Renal pelvis (tissue), 4 donors: ENCODE measurements around the gene TRAF3IP1. TPM values are rescaled to one million over a fixed set of nuclear protein-coding genes. Genes with fewer than 3 reads are reported as not detected.

ENCODE experiments used
- DNase-seq: peaks from one replicate; pipeline ENCODE4 v3.0.0-alpha.2; 2013
- polyA plus RNA-seq, 3 donors: library from polyadenylated mRNA; unstranded; fragments of 120-200 nt; gene quantifications; one replicate each; pipeline ENCODE4 v1.2.1, GENCODE V29; 2013; ENCODE audit not compliant: insufficient read length in 3 of 3

TRAF3IP1 gene
- polyA plus RNA-seq, 3 donors: 20.2 to 27.4 (median 20.9) TPM

DNA sequence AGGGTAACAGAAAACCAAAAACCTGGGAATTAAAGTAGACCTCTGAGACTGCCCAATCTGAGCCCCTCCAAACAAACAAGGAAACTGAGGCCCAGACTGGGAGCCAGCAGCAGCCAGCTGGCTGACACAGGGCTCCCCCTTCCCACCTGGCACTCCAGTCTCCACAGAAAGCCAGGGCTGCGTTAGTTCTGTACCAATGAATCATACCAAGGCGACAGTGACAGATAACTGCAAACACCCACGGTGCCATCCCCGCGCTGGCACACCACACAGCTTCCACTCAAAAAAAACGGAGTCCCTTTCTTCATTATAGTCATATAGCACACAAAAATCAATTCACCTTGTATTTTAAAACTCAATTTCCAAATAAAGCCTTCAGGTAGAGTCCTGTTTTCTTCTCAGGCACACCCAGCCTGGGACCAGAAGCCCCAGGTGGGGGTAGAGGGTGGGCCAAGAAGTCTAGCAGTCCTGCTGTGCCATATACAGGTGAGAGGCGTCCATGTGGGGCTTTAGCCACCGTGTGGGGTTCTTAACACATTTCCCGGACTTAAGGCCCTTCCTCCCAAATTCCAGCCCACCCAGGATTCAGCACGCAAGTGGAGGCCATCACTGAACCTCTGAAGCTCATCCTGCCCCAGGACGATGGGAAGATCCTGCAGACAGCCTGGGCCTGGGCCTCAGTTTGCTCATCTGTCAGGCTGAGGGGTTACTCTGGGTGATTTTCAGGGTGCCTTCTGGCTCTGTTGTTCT lies 33.2 kb upstream of the TRAF3IP1 start:
- no peak for DNase-seq

DNA sequence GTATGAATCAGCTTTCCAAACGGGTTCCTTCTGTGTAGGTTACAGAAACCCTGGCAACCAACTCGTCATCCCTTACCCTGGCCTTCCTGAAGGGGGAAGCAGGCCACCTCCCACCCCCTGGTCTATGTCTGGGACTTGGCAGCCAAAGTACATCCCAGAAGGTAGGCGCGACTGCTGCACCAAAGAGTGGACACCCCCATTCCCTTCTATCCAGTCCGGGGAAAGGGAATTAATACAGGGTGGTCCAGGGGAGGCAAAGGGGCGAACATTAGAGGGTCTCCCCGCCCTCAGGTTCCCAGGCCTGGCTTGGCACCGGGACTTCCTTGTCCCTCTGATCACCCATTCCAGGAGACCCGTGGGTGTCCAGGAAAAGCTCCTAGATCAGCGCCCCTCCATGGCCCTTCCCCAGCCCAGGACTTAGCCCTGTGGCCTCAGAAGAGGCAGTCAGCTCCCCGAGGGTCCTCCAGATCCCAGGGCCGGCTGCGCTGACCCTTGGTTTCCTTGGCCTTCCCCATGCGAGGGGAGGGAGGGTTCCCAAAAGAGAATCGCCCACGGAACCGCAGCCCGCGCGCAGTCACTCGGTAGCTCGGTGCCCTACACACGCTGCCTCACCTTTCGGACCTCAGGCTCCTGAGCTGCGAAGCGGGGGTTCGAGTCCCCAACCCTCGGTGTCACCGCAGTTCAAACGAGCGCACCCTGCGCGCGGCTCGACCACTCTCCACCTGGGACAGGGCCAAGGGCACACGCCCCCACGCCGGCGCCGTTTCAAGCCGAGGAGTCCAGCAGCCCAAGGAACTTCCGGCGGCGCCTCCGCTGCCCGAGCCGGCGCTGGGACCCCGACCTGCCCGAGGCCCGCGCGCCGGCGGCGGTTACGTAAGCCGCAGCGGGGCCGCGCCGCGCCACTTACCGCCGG lies 32.3 kb upstream of the TRAF3IP1 start, which contains the start of gene PER2:
Gene PER2 (minus strand): TSS at position 874 of the 913 bp plus-strand sequence. CDS start 10,674 bp downstream, outside the sequence.
- peak; percentile 82 for DNase-seq

DNA sequence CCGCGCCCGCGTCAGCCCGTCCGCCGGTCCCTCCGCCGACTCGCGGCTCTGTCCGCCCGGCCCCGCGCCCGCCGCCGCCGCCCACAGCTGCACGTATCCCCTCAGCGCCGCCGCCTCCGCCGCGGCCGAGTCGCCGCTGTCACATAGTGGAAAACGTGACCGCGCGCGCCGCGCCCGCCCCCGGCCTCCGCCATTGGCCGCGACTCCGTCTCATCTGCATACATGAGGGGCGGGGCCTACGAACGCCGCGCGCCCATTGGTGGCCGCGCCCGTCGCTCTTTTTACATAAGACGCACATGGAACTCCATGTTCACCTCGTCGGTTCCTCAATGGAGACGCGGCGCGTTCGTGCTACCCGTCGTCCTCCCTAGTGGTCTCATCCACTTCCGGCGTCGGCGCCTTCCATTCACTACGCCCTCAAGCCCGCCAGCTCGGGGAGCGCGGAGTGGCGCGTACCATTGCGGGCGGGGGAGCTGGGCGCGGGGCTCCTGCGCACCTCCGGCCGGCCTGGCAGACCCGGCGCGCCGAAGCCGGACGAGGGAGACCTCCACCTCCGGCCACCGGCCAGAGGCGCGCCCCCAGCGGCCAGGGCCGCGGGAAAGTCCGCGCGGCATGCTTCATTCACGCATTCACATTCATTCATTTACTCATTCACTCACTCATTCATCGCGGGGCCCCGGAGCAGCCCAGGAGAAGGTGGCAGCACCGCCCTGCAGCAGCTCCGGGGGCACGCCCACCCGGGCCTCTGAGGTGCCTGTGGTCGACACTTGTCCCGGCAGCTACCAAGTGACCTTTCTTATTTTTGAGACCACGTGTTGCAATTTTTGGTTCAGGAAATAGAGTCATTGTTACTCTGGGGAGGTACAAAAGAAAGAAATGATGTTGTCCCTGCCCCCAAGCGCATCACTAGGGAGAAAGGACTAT lies 31.4 kb upstream of the TRAF3IP1 start:
- peak; percentile 99 for DNase-seq

DNA sequence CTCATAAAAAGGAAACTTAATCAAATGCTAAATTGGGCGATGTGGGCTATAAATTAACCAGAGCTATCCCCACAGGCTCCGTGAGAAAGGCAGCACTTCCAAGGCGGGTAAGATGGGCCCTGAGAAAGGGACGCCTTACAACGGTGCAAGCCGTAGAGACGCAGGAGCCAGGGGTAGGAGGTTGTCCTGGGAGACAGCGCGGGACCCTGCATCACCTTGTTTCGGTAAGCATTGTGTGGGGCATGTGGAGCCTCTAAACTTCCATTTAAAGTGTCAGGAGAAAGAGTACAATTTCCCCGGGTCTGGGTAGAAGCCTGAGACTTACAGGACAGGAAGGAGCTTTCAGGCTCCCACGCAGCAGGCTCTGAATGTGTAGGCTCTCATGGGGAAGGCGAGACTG lies 30.7 kb upstream of the TRAF3IP1 start:
- no peak for DNase-seq

DNA sequence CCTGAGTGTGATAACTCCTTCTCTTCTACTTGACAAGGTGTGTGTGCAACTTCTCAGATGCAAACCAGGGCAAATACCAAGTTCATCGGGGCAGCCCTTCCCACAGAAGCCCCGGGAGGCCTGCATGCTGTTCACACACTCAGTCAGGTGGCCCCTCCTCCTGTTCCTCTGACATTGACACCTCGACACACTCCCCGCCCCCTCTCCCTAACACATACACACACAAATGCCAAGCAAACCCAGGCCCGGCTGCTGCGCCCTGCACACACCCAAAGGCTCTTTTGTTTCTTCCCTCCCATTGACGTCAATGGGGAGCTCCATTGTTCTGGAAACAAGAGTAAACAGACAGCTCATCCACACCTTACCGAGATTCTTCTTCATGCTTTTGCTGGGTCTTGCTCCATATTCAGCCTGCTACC lies 30.2 kb upstream of the TRAF3IP1 start:
- DNase-seq: no peak

DNA sequence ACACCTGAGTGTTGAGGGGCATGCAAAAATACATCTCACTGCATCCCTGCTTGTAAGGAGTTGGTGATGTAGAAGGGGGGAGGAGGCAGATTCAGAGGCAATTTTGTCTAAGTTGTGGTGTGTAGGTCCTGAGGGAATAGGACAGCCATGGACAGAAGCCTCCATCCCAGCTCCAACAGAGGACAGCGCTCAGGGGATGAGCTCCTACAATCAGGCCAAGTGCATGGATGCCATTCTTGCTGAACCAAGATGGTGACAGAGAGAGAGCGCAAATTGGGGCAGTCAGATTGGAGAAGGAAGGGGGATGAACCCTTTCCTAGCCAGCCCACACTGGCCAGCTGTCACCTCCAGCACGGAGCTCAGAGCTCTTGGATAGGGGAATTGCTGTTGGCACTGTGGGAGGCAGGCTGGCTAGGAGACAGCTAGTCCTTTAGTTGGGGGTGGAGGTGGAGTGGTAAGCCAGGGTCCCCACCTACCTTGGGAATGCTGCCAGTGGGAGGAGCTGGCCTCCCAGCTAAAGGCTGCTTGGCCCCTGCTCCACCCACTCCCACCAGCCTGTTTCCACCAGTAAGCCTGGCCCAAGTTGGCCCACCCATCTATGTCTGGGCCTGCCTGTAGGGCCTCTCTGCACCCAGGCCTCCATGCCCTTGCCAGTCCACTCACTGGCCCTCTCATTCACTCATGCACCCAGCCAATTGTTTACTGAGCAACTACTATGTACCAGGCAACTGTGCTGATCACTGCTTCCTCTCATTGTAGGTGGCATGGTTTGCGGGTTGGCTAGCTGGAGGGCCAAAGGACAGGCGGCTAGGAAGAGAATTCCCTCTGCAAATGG lies 29.4 kb upstream of the TRAF3IP1 start:
- DNase-seq: no peak

DNA sequence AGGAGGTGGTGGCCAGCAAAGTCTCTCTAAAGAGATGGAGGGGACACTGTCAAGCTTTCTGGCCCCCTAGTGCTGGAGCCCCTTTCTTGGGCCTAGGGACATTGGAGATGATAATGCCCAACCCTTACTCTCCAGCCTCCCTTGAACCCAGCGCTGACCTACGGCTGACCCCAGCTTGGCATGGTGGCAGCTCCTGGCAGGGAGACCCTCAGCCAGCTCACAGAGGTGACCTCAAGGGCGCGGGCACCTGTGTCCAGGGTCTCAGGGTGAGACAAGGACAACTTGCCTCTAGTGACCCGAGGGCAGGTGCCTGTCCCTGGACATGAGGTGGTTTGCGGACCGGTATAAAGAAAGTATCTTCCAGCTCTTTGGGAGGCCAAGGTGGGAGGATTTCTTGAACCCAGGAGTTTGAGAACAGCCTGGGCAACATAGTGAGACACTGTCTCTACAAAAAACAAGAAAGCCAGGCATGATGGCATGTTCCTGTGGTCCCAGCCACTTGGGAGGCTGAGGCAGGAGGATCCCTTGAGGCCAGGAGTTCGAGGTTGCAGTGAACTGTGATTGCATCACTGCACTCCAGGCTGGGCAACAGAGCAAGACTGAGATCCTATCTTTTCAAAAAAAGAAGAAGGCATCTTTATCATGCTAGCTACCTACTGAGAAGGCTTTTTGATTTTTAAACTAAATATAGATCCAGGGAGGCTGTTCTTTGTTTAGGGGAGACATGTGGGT lies 28.6 kb upstream of the TRAF3IP1 start:
- no peak for DNase-seq

DNA sequence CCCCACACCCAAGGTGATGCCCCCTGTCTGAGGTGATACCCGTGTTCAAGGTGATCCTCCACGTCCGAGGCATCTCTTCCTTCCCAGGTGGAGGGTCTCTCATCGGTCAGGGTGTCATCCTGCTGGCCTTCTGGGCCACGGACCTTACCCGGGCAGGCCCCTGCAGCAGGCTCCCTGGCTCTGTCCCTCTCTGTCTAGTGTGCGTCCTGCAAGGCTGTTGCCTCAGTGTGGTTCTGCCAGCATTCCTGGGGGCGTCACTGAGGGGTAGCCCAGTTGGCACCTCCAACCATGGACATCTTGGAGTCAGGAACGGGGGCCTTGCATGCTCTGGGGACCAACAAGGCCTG lies 26.3 kb upstream of the TRAF3IP1 start:
- DNase-seq: no peak

DNA sequence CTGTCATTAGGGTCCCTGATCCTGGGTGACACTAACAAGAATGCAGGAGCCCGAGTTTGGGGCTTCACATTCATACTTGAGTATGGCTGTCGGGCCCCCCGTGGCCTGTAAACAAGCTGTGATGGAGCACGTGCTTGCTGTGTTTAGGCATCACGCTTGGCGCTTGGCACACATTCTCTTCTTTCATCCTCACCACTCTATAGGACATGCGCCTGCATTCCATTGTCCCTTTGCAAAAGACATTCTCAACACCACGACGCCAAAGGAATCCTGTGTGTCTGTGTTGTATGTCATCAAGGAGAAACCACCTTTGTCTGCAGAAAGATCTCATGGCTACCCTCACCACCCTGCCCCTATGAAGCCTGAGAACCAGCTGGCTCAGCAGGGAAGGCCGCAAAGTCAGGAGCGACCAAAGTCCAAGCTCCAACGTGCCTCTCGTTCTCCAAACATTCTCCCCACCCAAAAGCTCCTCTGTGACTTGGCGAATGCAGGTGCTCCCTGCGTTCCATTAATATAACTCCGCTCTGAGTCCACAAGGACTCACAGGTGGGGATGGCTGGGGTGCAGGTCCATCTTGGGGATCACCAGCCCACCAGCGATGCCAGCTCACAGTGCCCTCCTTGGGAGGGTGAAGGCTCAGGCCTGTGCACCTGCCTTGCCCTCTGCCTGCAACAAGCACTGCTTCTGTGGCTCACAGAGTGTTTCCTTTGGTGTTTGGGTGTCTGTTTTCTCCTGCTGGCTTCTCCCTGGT lies 25.8 kb upstream of the TRAF3IP1 start:
- no peak for DNase-seq

DNA sequence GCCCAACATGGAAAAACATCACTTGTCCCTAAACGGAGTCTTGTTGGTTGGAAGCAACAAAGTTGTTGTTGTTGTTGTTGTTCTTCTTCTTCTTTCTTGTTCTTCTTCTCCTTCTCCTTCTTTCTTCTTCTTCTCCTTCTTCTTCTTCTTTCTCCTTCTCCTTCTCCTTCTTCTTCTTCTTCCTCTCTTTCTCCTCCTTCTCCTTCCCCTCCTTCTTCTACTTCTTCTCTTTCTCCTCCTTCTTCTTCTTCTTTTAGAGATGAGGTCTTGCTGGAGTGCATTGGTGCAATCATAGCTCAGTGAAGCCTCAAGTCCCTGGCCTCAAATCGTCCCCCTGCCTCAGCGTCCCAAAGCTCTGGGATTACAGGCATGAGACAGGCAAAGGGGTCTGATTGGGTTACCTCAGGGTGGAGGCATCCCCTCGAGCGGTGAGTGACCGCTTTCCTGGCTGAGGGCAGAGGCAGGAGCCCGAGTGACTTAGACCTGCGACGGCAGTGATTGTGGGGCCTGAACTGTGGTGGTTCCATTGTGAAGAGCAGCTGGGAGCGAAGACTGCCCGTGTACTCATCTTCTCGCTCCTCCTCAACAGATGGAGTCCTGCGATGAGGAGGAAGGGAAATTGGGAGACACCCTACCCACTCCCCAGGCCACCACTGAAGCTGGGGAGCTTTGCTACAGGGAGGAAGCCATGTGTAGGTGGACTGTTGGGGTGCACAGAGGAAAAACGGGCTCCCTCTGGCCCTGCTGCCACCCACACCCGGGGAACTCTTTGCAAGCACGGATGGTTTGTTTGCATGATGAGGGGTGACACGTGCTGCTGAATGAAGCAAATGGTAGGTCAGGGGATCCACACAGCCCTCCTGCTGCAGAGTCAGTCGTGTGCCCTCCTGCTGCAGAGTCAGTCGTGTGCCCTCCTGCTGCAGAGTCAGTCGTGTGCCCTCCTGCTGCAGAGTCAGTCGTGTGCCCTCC lies 24.9 kb upstream of the TRAF3IP1 start:
- DNase-seq: no peak

DNA sequence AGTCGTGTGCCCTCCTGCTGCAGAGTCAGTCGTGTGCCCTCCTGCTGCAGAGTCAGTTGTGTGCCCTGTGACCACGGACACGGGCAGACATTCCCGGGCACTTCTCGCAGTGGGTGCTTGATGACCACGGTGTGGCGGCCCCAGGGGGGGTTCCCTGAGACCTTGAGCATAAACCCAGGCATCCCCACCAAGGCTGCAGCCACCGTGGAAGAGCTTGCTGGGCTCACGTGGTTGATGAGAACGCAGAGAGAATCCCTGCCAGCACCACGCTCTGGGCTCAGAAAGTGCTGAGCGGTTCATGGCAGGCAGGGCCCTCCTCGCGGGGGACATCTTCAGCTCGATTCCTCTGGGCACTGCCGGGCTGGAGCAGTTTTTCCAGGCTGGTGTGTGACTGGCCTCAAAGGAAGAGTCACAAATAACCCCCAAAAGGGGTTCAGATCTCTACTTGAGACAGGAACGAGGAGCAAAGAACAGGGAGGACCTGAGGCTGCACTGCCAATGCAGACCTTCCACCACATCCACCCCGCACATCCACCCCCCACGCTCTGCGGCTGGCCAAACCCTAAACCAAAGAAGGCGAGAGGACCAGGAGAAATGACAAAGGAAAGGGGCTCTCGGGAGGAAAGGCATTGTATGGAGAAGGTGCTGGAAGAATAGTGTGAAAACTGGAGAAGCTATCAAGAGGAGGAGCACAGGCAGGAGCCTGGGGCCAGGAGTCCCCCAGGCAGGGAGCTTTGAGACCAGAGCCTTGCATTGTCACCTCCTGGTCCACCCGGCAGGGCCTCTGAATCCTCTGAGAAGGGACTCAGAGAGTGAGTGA lies 23.5 kb upstream of the TRAF3IP1 start:
- DNase-seq: no peak

DNA sequence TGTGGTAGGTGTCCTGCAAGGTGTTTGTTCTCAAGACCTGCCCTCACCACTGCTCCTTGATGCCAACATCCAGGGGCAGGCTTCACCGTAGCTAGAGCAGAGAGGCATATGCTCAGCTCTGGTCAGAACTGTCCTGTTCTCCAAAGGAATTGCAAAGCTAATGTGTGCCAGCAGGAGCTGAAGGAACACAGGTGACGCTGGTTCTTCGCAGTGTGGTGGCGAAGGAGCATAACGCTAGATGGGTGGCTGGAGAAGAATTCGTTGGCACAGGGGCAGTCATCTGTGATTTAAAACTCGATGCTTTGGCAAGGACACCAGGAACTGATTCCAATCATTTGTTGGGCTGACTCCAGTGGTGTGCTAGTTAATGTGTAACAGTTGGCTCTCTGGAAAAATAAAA lies 20.5 kb upstream of the TRAF3IP1 start:
- DNase-seq: no peak

DNA sequence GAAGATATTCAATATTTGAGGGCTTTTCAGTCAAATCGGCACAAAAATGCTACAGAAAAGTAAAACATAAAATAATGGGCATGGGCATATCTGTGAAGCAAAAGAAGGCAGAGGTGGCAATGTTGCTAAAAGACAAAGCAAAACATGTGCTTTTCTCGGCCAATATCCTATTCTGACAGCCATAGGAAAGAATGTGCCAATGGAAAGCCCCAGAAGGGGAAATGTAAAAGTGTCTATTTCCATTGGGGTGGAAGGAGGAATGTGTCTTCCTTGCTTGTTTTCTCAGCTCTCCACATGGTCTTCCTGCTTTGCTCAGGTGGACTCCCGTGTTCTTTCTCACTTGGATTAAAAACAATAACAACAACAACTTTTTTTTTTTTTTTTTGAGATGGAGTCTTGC lies 18.2 kb upstream of the TRAF3IP1 start:
- no peak for DNase-seq

DNA sequence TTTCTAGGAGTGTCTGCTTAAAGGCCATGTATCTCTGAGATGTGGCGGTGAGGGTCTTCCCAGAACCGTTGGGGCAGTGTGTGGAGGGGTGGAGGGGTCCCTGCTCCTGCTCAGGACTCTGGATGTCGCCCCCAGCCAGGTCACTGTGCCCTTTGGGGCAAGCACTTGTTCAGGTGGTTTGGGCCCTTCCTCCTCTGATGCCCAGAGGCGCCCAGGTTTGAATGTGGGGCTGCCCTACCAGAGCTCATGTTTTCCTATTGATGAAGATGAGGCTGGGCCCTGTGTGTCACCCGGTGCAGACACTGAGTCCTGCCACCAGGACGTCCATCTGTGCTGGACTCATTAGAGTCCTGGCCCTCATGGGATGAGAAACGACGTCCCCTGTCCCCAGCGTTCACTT lies 17.6 kb upstream of the TRAF3IP1 start:
- no peak for DNase-seq

DNA sequence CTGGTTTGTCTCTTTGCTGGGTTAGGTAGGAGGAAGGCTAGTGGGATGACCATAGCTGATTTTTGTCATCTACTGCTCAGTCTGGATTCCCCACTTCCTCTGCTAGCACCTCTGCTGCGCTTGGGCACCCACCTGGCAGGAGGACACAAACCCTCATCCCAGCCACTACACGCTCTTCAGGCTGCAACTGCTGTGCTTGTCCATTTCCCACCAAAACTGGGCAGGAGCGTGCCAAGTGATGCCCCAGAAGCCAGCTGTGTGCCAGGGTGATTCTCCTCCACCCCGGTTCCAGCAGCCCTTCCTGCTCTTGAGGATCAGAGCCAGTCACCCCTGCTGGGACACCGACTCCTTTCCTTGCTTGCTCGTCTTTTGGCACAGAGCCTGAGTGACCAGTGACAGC lies 16.2 kb upstream of the TRAF3IP1 start:
- no peak for DNase-seq

DNA sequence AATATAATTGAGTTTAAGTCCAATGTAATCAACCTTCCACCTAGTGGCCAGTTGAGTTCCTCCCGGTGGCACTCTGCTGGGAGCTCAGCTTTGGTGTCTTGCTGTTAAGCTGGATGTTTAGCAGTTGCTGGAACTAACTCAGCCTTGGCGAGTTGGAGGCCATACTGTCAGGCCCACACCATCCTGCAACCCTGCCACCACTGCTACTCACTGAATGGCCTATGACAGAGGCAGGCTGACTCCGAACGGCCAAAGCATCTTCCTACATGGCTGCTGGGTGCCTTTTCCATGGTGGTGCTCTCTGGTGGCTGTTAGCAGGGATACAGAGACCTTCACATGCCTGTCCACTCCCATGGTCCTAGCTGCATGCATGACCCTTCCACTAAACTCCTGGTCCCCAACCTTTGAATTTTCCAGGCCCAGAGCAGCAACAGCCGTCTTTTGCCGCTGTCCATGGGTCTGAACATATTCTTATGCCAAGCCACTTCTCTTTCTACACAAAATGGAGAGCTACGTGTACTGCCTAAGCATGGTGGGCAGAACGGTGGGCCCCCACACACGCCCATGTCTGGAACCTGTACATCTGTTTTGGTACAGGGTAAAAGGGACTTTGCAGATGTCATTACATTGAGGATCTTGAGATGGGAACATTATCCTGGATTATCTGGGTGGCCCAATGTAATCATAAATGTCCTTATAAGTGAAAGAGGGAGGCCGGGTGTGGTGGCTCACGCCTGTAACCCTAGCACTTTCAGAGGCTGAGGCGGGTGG lies 15.0 kb upstream of the TRAF3IP1 start:
- DNase-seq: no peak
